Cerebellar nuclear complex (tissue), 1 donor: ENCODE results near the gene OBSCN.

ENCODE experiments used
- DNase-seq, 2 experiments: peaks; one replicate each; lab custom pipeline; 2025; lab: John Stamatoyannopoulos, UW

OBSCN gene

GRCh38 chr1:228309326-228310067 lies 101.7 kb downstream of the OBSCN start:
- no peak for DNase-seq

GRCh38 chr1:228310162-228310792 lies 102.4 kb downstream of the OBSCN start:
- DNase-seq: no peak

GRCh38 chr1:228311091-228311490 lies 103.2 kb downstream of the OBSCN start:
- no peak for DNase-seq

GRCh38 chr1:228312136-228312764 lies 104.4 kb downstream of the OBSCN start:
- no peak for DNase-seq

- no peak for DNase-seq
Measured at GRCh38 chr1:228313536-228314277, 105.9 kb downstream of the OBSCN start.

GRCh38 chr1:228314315-228314657 lies 106.4 kb downstream of the OBSCN start:
- no peak for DNase-seq

GRCh38 chr1:228314658-228315483 lies 107.0 kb downstream of the OBSCN start:
- DNase-seq: no peak

- no peak for DNase-seq
Measured at GRCh38 chr1:228315484-228315944, 107.7 kb downstream of the OBSCN start.

GRCh38 chr1:228315945-228316588 lies 108.2 kb downstream of the OBSCN start:
- DNase-seq: no peak

GRCh38 chr1:228316589-228317387 lies 108.9 kb downstream of the OBSCN start:
- DNase-seq: no peak

- DNase-seq: no peak
Measured at GRCh38 chr1:228317411-228317828, 109.6 kb downstream of the OBSCN start.

GRCh38 chr1:228317891-228318810 lies 110.3 kb downstream of the OBSCN start:
- DNase-seq: no peak

- DNase-seq: no peak
Measured at GRCh38 chr1:228318823-228319241, 111.0 kb downstream of the OBSCN start.

- no peak for DNase-seq
Measured at GRCh38 chr1:228319352-228320088, 111.7 kb downstream of the OBSCN start.

GRCh38 chr1:228320394-228320793 lies 112.5 kb downstream of the OBSCN start:
- no peak for DNase-seq

- DNase-seq: no peak
Measured at GRCh38 chr1:228321435-228321834, 113.6 kb downstream of the OBSCN start.

- no peak for DNase-seq
Measured at GRCh38 chr1:228321895-228322294, 114.1 kb downstream of the OBSCN start.

- no peak for DNase-seq
Measured at GRCh38 chr1:228323401-228323800, 115.6 kb downstream of the OBSCN start.
